NB4 (cell line): ENCODE data around the gene HES1.

Source experiments
- MYC ChIP-seq: IDR thresholded peaks from 2 replicates; pipeline ENCODE4 v1.6.1; 2011; ENCODE audit warnings: low read depth, low read length
- POLR2A ChIP-seq: IDR thresholded peaks from 2 replicates; pipeline ENCODE4 v1.6.1; 2011; ENCODE audit warnings: mild to moderate bottlenecking; ENCODE audit not compliant: insufficient read length; ENCODE audit errors: extremely low read depth
- TF ChIP-seq, protein P1 (sequence below): IDR thresholded peaks from one replicate; pipeline ENCODE4 v1.5.1; 2012; ENCODE audit warnings: low read depth, low read length
- TF ChIP-seq, protein P2 (sequence below): IDR thresholded peaks from 2 replicates; pipeline ENCODE4 v1.6.1; 2011; ENCODE audit warnings: low read depth, low read length

DNA sequence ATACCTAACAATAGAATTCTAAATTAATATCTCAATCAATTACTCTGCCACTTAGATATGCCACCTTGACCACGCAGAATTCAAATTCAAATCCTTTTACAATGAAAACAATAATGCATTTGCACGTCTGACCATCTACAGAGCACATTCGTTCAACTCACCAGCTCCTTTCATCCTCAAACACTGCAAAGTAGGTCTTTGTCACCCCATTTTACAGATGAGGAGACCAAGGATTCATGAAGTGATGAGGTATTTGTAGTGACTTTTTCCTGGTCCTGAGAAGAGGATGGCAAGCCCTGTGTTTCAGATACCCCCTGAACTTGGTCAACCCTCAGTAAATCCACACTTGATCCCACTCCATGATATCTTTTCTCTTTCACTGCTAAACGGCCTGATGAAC is 42.2 kb downstream of the HES1 start:
- TF ChIP-seq, protein P1, sequence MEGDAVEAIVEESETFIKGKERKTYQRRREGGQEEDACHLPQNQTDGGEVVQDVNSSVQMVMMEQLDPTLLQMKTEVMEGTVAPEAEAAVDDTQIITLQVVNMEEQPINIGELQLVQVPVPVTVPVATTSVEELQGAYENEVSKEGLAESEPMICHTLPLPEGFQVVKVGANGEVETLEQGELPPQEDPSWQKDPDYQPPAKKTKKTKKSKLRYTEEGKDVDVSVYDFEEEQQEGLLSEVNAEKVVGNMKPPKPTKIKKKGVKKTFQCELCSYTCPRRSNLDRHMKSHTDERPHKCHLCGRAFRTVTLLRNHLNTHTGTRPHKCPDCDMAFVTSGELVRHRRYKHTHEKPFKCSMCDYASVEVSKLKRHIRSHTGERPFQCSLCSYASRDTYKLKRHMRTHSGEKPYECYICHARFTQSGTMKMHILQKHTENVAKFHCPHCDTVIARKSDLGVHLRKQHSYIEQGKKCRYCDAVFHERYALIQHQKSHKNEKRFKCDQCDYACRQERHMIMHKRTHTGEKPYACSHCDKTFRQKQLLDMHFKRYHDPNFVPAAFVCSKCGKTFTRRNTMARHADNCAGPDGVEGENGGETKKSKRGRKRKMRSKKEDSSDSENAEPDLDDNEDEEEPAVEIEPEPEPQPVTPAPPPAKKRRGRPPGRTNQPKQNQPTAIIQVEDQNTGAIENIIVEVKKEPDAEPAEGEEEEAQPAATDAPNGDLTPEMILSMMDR = no peak
- TF ChIP-seq POLR2A (no peak), MYC (no peak)
- TF ChIP-seq, protein P2, sequence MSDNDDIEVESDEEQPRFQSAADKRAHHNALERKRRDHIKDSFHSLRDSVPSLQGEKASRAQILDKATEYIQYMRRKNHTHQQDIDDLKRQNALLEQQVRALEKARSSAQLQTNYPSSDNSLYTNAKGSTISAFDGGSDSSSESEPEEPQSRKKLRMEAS = no peak
